HG03439 (cell line): Measurements from ENCODE around the gene TEKT3.

Experiments
- ATAC-seq: cut with Tn5 transposase; IDR thresholded peaks from one replicate; pipeline ENCODE4 v1.9.1; 2021; ENCODE audit warnings: mild to moderate bottlenecking, moderate library complexity; ENCODE audit not compliant: unreplicated experiment

The TEKT3 gene

GRCh38 chr17:15298176-15298575, 43.2 kb downstream of the TEKT3 start:
- ATAC-seq = no peak

GRCh38 chr17:15293558-15293957, 47.8 kb downstream of the TEKT3 start:
- no peak for ATAC-seq

GRCh38 chr17:15291674-15292361, 49.6 kb downstream of the TEKT3 start:
- ATAC-seq = no peak

GRCh38 chr17:15290605-15291004, 50.8 kb downstream of the TEKT3 start:
- ATAC-seq = no peak

- ATAC-seq = no peak
Observed at GRCh38 chr17:15289285-15290183, 51.9 kb downstream of the TEKT3 start.

- no peak for ATAC-seq
Observed at GRCh38 chr17:15288859-15289258, 52.5 kb downstream of the TEKT3 start.

- ATAC-seq = no peak
Observed at GRCh38 chr17:15287538-15288267, 53.7 kb downstream of the TEKT3 start.

GRCh38 chr17:15285466-15285865, 55.9 kb downstream of the TEKT3 start:
- no peak for ATAC-seq

- no peak for ATAC-seq
Observed at GRCh38 chr17:15284537-15284936, 56.9 kb downstream of the TEKT3 start.

- ATAC-seq = no peak
Observed at GRCh38 chr17:15284107-15284506, 57.3 kb downstream of the TEKT3 start.

GRCh38 chr17:15281909-15282308, 59.5 kb downstream of the TEKT3 start:
- no peak for ATAC-seq

- ATAC-seq = no peak
Observed at GRCh38 chr17:15278924-15279477, 62.4 kb downstream of the TEKT3 start.

- ATAC-seq = no peak
Observed at GRCh38 chr17:15278380-15278779, 63.0 kb downstream of the TEKT3 start.

GRCh38 chr17:15274017-15274416, 67.4 kb downstream of the TEKT3 start:
- ATAC-seq = no peak

GRCh38 chr17:15273141-15273793, 68.1 kb downstream of the TEKT3 start:
- no peak for ATAC-seq

- no peak for ATAC-seq
Observed at GRCh38 chr17:15271741-15272140, 69.7 kb downstream of the TEKT3 start.

GRCh38 chr17:15270628-15271381, 70.6 kb downstream of the TEKT3 start:
- ATAC-seq = no peak

- ATAC-seq = no peak
Observed at GRCh38 chr17:15269780-15270089, 71.7 kb downstream of the TEKT3 start.

- no peak for ATAC-seq
Observed at GRCh38 chr17:15269087-15269779, 72.2 kb downstream of the TEKT3 start.

GRCh38 chr17:15268461-15268860, 72.9 kb downstream of the TEKT3 start:
- no peak for ATAC-seq
